Peyer's patch (tissue), 4 donors: Measurements from ENCODE around the gene NID1. TPM values are rescaled to one million over a fixed set of nuclear protein-coding genes. Genes with fewer than 3 reads are reported as not detected.
A peak's percentile ranks its signal among the peaks of the same experiment; 100 is the strongest.

ENCODE experiments used
- DNase-seq, 3 donors: peaks; one replicate each; pipeline ENCODE4 v3.0.0-alpha.2; 2017 to 2019
- H3K27ac ChIP-seq, 4 donors: fragments of 200-600 bp; sonication (generic); one replicate each; pipeline ENCODE4 v1.5.1; 2016 to 2019
- H3K27me3 ChIP-seq, 2 donors: fragments of 200-600 bp; sonication (generic); one replicate each; pipeline ENCODE4 v1.5.1; 2019
- H3K36me3 ChIP-seq, 3 donors: fragments of 200-600 bp; sonication (generic); one replicate each; pipeline ENCODE4 v1.5.1; 2016 to 2019
- H3K4me1 ChIP-seq, 4 donors: fragments of 200-600 bp; sonication (generic); one replicate each; pipeline ENCODE4 v1.5.1; 2016 to 2019
- H3K4me3 ChIP-seq, 4 donors: fragments of 200-600 bp; sonication (generic); 1 replicate in 3 of 4; 2 replicates in 1 of 4; pipeline ENCODE4 v1.5.1; 2016 to 2019; ENCODE audit warnings: mild to moderate bottlenecking in 1 of 4
- H3K9me3 ChIP-seq, 4 donors: fragments of 200-600 bp; sonication (generic); one replicate each; pipeline ENCODE4 v1.5.1; 2016 to 2019; ENCODE audit warnings: mild to moderate bottlenecking in 1 of 4
- CTCF ChIP-seq, 6 experiments: fragments of 450-650 bp in 4 of 6; fragments of 200-600 bp in 2 of 6; sonication (generic) in 1 of 6; IDR thresholded peaks; one replicate each; pipeline ENCODE4 v1.5.1; 2017 to 2019; ENCODE audit warnings: antibody characterized with exemption in 6 of 6, mild to moderate bottlenecking in 3 of 6, moderate library complexity in 1 of 6
- POLR2A ChIP-seq, 2 donors: fragments of 450-650 bp; IDR thresholded peaks; one replicate each; pipeline ENCODE4 v1.5.1; 2017; ENCODE audit warnings: antibody characterized with exemption in 2 of 2, mild to moderate bottlenecking in 2 of 2, moderate library complexity in 2 of 2
- total RNA-seq, 4 donors: library from RNA; depleted of rRNA; stranded (reverse); fragments of >200 nt; gene quantifications; one replicate each; pipeline ENCODE4 v1.1.0, GENCODE V29; 2016

NID1 gene
- 10 to 100 TPM; 20.5 to 92.4 (median 62.0) TPM for total RNA-seq

GRCh38 chr1:236064674-236065508, at the start of gene NID1:
NID1 (minus strand) TSS chr1:236065090; CDS start chr1:236065079, 11 bp downstream.
- no peaks in the 10 kb centered on the region for H3K36me3 ChIP-seq
- peak within 1 kb of the TSS; percentile 79 to 94 (median 89) for H3K27ac ChIP-seq
- peaks cover 0 to 13% (median 9%) of the 10 kb centered on the region in 4 donors for H3K4me1 ChIP-seq
- peaks cover 0 to 6% (median 0%) of the 10 kb centered on the region in 4 donors for H3K9me3 ChIP-seq
- TF ChIP-seq POLR2A (IDR thresholded peaks at IDR 0.05) = peak in 1 of 2 donors; percentile 46
- peak in 2 of 6 experiments; percentile 20 to 23 for TF ChIP-seq CTCF (IDR thresholded peaks at IDR 0.05)
- peak; percentile 34 to 75 (median 68) for DNase-seq
- peak within 1 kb of the TSS; percentile 55 to 72 (median 64) for H3K4me3 ChIP-seq
- H3K27me3 ChIP-seq = no peaks in the 10 kb centered on the region

GRCh38 chr1:236114076-236114747, 49.3 kb upstream of the NID1 start:
- Histone ChIP-seq H3K9me3 (no peaks in the 10 kb centered on the region), H3K27me3 (no peaks in the 10 kb centered on the region), H3K4me1 (no peaks in the 10 kb centered on the region), H3K36me3 (no peaks in the 10 kb centered on the region), H3K27ac (no peak overlapping the region), H3K4me3 (no peak overlapping the region)
- TF ChIP-seq CTCF (IDR thresholded peaks at IDR 0.05) (no peak), POLR2A (IDR thresholded peaks at IDR 0.05) (no peak)
- DNase-seq = no peak

DNA sequence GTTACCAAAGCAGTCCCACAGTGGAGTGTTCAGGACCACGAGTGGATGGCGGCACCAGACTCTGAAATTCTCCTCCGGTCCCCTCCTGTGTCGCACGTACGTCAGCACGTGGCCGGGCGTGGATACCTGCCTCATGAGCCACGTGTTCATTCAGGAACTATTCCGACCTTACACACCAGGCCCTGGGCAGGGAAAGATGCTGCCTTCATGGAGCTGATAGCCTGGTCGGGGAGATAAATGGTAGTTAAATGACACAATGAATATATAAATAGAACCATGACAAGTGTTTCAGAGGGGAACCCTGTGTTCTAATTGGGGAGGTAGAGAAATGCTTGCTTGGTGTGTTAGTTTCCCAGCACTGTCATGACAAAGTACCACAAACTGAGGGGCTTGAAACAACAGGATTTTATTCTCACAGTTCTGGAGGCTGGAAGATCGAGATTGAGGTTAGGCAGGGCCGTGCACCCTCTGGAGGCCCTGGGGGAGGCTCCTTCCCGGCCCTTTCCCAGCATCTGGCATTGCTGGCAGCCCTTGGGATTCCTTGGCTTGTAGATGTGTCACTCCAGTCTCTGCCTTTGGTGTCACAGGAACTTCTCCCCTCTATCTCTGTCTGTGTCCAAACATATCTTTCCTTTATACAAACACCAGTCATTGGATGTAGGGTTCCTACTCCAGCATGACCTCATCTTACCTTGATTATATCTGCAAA, 48.6 kb upstream of the NID1 start:
- H3K9me3 ChIP-seq = no peaks in the 10 kb centered on the region
- no peak overlapping the region for H3K4me3 ChIP-seq
- no peaks in the 10 kb centered on the region for H3K36me3 ChIP-seq
- H3K27me3 ChIP-seq = no peaks in the 10 kb centered on the region
- no peaks in the 10 kb centered on the region for H3K4me1 ChIP-seq
- no peak overlapping the region for H3K27ac ChIP-seq
- TF ChIP-seq POLR2A (IDR thresholded peaks at IDR 0.05) (no peak), CTCF (IDR thresholded peaks at IDR 0.05) (no peak)
- DNase-seq = no peak

DNA sequence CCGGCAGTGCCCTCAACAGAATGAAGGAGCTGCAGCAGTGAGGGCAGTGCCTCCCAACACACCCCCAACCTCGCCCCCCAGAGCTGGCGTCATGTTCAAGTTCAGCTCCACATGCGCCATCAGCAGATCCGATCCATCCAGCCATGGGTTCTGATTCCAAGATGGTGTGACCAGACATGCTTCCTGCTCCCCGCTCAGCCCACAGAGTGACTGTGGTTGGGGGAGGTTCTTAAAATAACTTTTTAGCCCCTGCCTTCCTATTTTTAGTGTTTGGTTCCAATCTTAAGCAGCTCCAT, 47.4 kb upstream of the NID1 start:
- TF ChIP-seq CTCF (IDR thresholded peaks at IDR 0.05) = no peak
- TF ChIP-seq POLR2A (IDR thresholded peaks at IDR 0.05) = no peak
- Histone ChIP-seq H3K4me3 (no peak overlapping the region), H3K27ac (no peak overlapping the region), H3K4me1 (no peaks in the 10 kb centered on the region), H3K36me3 (no peaks in the 10 kb centered on the region), H3K27me3 (no peaks in the 10 kb centered on the region), H3K9me3 (no peaks in the 10 kb centered on the region)
- DNase-seq = no peak

DNA sequence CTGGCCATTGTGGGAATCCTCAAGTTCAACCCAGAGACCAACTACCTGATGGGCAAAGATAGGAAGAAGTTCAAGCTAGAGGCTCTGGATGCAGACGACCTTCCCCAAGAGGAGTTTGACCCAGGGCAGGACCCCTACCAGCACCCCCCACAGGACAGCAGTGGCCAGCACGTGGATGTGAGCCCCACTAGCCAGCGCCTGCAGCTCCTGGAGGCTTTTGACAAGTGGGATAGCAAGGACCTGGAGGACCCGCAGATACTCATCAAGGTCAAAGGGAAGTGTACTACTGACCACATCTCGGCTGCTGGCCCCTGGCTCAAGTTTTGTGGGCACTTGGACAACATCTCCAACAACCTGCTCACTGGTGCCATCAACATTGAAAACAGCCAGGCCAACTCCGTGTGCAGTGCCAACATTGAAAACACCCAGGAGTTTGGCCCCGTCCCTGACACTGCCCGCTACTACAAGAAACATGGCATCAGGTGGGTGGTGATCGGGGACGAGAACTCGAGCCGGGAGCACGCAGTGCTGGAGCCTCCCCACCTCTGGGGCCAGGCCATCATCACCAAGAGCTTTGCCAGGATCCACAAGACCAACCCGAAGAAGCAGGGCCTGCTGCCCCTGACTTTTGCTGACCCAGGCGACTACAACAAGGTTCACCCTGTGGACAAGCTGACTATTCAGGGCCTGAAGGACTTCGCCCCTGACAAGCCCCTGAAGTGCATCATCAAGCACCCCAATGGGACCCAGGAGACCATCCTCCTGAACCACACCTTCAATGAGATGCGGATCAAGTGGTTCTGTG, 46.8 kb upstream of the NID1 start:
- no peaks in the 10 kb centered on the region for H3K27me3 ChIP-seq
- H3K4me3 ChIP-seq = no peak overlapping the region
- no peak for TF ChIP-seq POLR2A (IDR thresholded peaks at IDR 0.05)
- H3K27ac ChIP-seq = no peak overlapping the region
- DNase-seq = no peak
- H3K4me1 ChIP-seq = no peaks in the 10 kb centered on the region
- no peaks in the 10 kb centered on the region for H3K9me3 ChIP-seq
- no peaks in the 10 kb centered on the region for H3K36me3 ChIP-seq
